ENCODE results near the gene AGTRAP. TPM values are rescaled to one million over a fixed set of nuclear protein-coding genes. Genes with fewer than 3 reads are reported as not detected.

AGTRAP gene
- total RNA-seq, 4 donors from 2014 or later, result 9.5 to 32.2 (median 25.5) TPM

GRCh38 chr1:11749996-11750395, 14.1 kb downstream of the AGTRAP start:
- H3K4me1 ChIP-seq, result no peaks in the 10 kb centered on the region
- H3K36me3 ChIP-seq, result no peaks in the 10 kb centered on the region

GRCh38 chr1:11751087-11751486, 15.2 kb downstream of the AGTRAP start:
- Histone ChIP-seq H3K4me1 (no peaks in the 10 kb centered on the region), H3K36me3 (no peaks in the 10 kb centered on the region), H3K4me3 (no peak overlapping the region), H3K27me3 (no peaks in the 10 kb centered on the region), H3K9me3 (no peaks in the 10 kb centered on the region), H3K27ac (no peak overlapping the region)
- no peak for DNase-seq
- no peak for TF ChIP-seq POLR2A (IDR thresholded peaks at IDR 0.05)
- TF ChIP-seq, protein P1, sequence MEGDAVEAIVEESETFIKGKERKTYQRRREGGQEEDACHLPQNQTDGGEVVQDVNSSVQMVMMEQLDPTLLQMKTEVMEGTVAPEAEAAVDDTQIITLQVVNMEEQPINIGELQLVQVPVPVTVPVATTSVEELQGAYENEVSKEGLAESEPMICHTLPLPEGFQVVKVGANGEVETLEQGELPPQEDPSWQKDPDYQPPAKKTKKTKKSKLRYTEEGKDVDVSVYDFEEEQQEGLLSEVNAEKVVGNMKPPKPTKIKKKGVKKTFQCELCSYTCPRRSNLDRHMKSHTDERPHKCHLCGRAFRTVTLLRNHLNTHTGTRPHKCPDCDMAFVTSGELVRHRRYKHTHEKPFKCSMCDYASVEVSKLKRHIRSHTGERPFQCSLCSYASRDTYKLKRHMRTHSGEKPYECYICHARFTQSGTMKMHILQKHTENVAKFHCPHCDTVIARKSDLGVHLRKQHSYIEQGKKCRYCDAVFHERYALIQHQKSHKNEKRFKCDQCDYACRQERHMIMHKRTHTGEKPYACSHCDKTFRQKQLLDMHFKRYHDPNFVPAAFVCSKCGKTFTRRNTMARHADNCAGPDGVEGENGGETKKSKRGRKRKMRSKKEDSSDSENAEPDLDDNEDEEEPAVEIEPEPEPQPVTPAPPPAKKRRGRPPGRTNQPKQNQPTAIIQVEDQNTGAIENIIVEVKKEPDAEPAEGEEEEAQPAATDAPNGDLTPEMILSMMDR (IDR thresholded peaks at IDR 0.05), result no peak

More at GRCh38 chr1:11749996-11750395, 14.1 kb downstream of the AGTRAP start:
- no peak for TF ChIP-seq POLR2A (IDR thresholded peaks at IDR 0.05)
- TF ChIP-seq, protein P1 (IDR thresholded peaks at IDR 0.05), result no peak
- no peaks in the 10 kb centered on the region for H3K27me3 ChIP-seq
- DNase-seq, result no peak
- no peak overlapping the region for H3K4me3 ChIP-seq
- H3K9me3 ChIP-seq, result no peaks in the 10 kb centered on the region
- no peak overlapping the region for H3K27ac ChIP-seq

DNA sequence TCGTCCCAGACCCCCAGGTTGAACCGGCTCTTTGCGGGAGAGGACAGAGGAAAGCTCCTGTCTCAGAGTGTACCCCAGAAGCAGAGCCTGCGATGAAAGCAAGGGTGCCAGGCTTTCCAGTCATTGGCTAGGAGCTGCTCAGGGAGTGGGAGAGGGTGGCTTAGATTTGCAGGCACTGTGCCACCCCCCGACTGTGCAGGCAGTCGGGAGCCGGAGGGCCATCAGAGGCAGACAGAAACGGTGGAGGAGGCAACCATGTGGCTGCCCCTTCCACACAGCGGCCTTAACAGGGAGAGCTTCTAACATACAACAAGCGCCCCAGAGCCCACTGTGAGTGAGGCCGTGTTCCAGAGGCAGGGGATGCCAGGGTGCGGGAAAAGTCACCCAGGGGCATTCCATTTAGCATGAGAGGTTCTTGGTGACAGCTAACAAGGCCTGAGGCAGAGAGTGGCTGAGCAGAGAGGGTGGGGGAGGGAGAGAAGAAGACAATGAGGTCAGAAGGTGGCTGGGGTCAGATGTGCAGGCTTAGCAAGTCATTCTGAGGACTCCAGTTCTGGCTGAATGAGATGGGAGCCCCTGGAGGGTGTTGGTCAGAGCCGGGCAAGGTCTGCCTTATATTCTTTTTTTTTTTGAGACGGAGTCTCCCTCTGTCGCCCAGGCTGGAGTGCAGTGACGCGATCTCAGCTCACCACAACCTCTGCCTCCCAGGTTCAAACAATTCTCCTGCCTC, 16.6 kb downstream of the AGTRAP start:
- no peaks in the 10 kb centered on the region for H3K36me3 ChIP-seq

DNA sequence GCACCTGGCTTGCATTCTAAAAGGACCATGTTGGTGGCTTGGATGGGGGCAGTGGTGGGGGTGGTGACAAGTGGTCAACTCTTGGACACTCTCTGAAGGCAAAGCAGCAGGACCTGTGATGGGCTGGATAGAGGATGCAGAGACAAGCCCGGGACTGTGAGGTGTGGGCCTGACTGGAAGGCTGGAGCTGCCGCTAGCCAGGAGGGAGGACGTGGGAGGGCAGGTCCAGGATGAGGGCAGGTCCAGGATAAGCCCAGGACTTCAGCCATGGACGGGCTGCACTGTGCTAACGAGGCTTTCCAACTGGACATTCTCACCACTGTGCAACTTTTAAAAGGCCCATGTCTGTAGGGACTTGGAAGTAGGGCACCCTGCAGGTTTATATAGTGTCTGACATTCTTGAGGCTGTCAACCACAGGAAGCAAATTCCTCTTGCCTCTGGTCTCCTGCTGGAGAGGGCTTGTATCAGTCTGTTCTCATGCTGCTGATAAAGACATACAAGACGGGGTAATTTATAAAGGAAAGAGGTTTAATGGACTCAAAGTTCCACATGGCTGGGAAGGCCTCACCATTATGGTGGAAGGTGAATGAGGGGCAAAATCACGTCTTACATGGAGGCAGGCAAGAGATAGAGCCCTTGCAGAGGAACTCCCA, 17.7 kb downstream of the AGTRAP start:
- no peak overlapping the region for H3K27ac ChIP-seq
- no peaks in the 10 kb centered on the region for H3K4me1 ChIP-seq
- TF ChIP-seq, protein P1 (IDR thresholded peaks at IDR 0.05), result no peak
- TF ChIP-seq POLR2A (IDR thresholded peaks at IDR 0.05), result no peak
- no peak overlapping the region for H3K4me3 ChIP-seq
- H3K27me3 ChIP-seq, result no peaks in the 10 kb centered on the region
- DNase-seq, result no peak
- H3K36me3 ChIP-seq, result no peaks in the 10 kb centered on the region
- no peaks in the 10 kb centered on the region for H3K9me3 ChIP-seq

More for the DNA sequence above, 16.6 kb downstream of the AGTRAP start:
- DNase-seq, result no peak
- TF ChIP-seq, protein P1 (IDR thresholded peaks at IDR 0.05), result no peak
- TF ChIP-seq POLR2A (IDR thresholded peaks at IDR 0.05), result no peak
- H3K4me1 ChIP-seq, result no peaks in the 10 kb centered on the region
- no peak overlapping the region for H3K27ac ChIP-seq
- no peaks in the 10 kb centered on the region for H3K9me3 ChIP-seq
- no peaks in the 10 kb centered on the region for H3K27me3 ChIP-seq
- H3K4me3 ChIP-seq, result no peak overlapping the region

DNA sequence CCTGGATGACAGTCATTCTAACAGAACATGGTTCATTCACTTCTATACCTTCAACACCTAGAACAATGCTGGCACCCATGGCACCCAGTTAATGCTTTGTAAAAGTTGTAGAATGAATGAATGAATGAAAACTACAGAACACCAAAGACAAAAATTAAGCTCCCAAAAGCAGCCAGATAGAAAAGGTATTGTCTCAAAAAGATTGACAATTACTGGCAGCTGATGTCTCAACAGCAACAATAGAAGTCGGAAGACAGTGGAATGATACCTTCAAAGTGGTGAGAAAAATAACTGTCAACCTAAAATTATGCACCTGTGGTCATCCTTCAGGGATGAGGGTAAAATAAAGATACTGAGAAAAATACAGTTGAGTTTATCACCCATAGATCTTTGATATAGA, 21.1 kb downstream of the AGTRAP start:
- H3K4me1 ChIP-seq, result no peaks in the 10 kb centered on the region
- H3K4me3 ChIP-seq, result no peak overlapping the region
- TF ChIP-seq, protein P1 (IDR thresholded peaks at IDR 0.05), result no peak
- no peak for TF ChIP-seq POLR2A (IDR thresholded peaks at IDR 0.05)
- H3K9me3 ChIP-seq, result no peaks in the 10 kb centered on the region
- H3K27ac ChIP-seq, result no peak overlapping the region
- peaks cover 0 to 7% of the 10 kb centered on the region in 2 donors for H3K27me3 ChIP-seq
- no peak for DNase-seq
- H3K36me3 ChIP-seq, result no peaks in the 10 kb centered on the region
